Fibroblast of lung (primary cell): Measurements from ENCODE around the gene RRAD. TPM values are rescaled to one million over a fixed set of nuclear protein-coding genes. Genes with fewer than 3 reads are reported as not detected.

Experiments
- DNase-seq, 2 donors: peaks; one replicate each; pipeline versions ENCODE4 v3.0.0 to v3.0.0-alpha.2; 2010; ENCODE audit warnings: low read depth in 2 of 2
- H2AFZ ChIP-seq: 2 replicates; pipeline ENCODE4 v1.5.1; 2012; ENCODE audit warnings: low read length, control low read depth, inconsistent platforms
- H3K27ac ChIP-seq: 2 replicates; pipeline ENCODE4 v1.5.1; 2011; ENCODE audit warnings: low read length, control low read depth; ENCODE audit not compliant: insufficient read depth
- H3K27me3 ChIP-seq: 2 replicates; pipeline ENCODE4 v1.5.1; 2011; ENCODE audit warnings: mild to moderate bottlenecking, low read length; ENCODE audit not compliant: control insufficient read depth, insufficient read depth
- H3K36me3 ChIP-seq: 2 replicates; pipeline ENCODE4 v1.5.1; 2011; ENCODE audit warnings: low read length; ENCODE audit not compliant: control insufficient read depth, insufficient read depth
- H3K4me1 ChIP-seq: 2 replicates; pipeline ENCODE4 v1.5.1; 2011; ENCODE audit warnings: low read length; ENCODE audit not compliant: control insufficient read depth, insufficient read depth; ENCODE audit errors: extremely low read depth
- H3K4me2 ChIP-seq: 2 replicates; pipeline ENCODE4 v1.5.1; 2011; ENCODE audit warnings: low read length, control low read depth; ENCODE audit not compliant: insufficient read depth; ENCODE audit errors: extremely low read depth
- H3K4me3 ChIP-seq, 4 experiments: fragments of 200-600 bp in 1 of 4; sonication (generic) in 1 of 4; replicated peaks in 1 of 4; 2 replicates each; pipeline ENCODE4 v1.5.1; 2011 to 2016; ENCODE audit warnings: low read length in 4 of 4, low read depth in 3 of 4, mild to moderate bottlenecking in 3 of 4, control low read depth in 2 of 4, inconsistent platforms in 1 of 4, mixed read lengths in 1 of 4; ENCODE audit not compliant: insufficient read depth in 1 of 4; ENCODE audit errors: control extremely low read depth in 1 of 4
- H3K79me2 ChIP-seq: 2 replicates; pipeline ENCODE4 v1.5.1; 2012; ENCODE audit warnings: mild to moderate bottlenecking, low read length, inconsistent platforms; ENCODE audit not compliant: control insufficient read depth, insufficient read depth
- H3K9ac ChIP-seq: 2 replicates; pipeline ENCODE4 v1.5.1; 2011; ENCODE audit warnings: mild to moderate bottlenecking, low read length, control low read depth; ENCODE audit not compliant: insufficient read depth
- H3K9me3 ChIP-seq: 2 replicates; pipeline ENCODE4 v1.5.1; 2012; ENCODE audit warnings: low read depth, low read length; ENCODE audit not compliant: control insufficient read depth, insufficient read depth
- H4K20me1 ChIP-seq: 2 replicates; pipeline ENCODE4 v1.5.1; 2011; ENCODE audit warnings: low read length; ENCODE audit not compliant: control insufficient read depth, insufficient read depth; ENCODE audit errors: extremely low read depth
- EZH2 ChIP-seq: IDR thresholded peaks from 2 replicates; pipeline ENCODE4 v1.5.1; 2012; ENCODE audit warnings: low read length, control low read depth, mild to moderate bottlenecking; ENCODE audit errors: missing control alignments
- polyA plus RNA-seq, 2 donors: library from polyadenylated mRNA; depleted of rRNA in 1 of 2; stranded (reverse) in 1 of 2; unstranded in 1 of 2; fragments of >200 nt; gene quantifications; 2 replicates each; pipeline ENCODE4 v1.2.1, GENCODE V29; 2011 to 2012; ENCODE audit warnings: missing spikeins in 1 of 2
- total RNA-seq: library from RNA; depleted of rRNA; stranded (reverse); fragments of >200 nt; gene quantifications from 2 replicates; pipeline ENCODE4 v1.2.1, GENCODE V29; 2014
- TF ChIP-seq, protein P1 (sequence below), 2 donors: IDR thresholded peaks in 1 of 2; conservative IDR thresholded peaks in 1 of 2; 1 replicate in 1 of 2; 2 replicates in 1 of 2; pipeline ENCODE4 v1.5.1; 2011 to 2012; ENCODE audit warnings: low read length in 2 of 2, control low read depth in 1 of 2, inconsistent platforms in 1 of 2, low read depth in 1 of 2, mild to moderate bottlenecking in 1 of 2

Gene RRAD
- total and polyA plus RNA-seq, 2 donors (not counting 1 experiment from before 2014, with no cell fraction given), result 11.6 to 83.7 TPM

GRCh38 chr16:66944054-66944441, 18.7 kb upstream of the RRAD start:
- no peak overlapping the region for H3K27ac ChIP-seq
- H3K4me2 ChIP-seq, result no peak overlapping the region
- no peaks in the 10 kb centered on the region for H3K4me1 ChIP-seq
- H3K27me3 ChIP-seq, result peaks cover 6% of the 10 kb centered on the region
- H3K79me2 ChIP-seq, result no peaks in the 10 kb centered on the region
- no peaks in the 10 kb centered on the region for H4K20me1 ChIP-seq
- H3K9me3 ChIP-seq, result no peaks in the 10 kb centered on the region
- H3K4me3 ChIP-seq, result no peak overlapping the region
- H3K9ac ChIP-seq, result no peak overlapping the region
- DNase-seq, result no peak
- no peak overlapping the region for H2AFZ ChIP-seq
- peaks cover 21% of the 10 kb centered on the region for H3K36me3 ChIP-seq
- TF ChIP-seq, protein P1, sequence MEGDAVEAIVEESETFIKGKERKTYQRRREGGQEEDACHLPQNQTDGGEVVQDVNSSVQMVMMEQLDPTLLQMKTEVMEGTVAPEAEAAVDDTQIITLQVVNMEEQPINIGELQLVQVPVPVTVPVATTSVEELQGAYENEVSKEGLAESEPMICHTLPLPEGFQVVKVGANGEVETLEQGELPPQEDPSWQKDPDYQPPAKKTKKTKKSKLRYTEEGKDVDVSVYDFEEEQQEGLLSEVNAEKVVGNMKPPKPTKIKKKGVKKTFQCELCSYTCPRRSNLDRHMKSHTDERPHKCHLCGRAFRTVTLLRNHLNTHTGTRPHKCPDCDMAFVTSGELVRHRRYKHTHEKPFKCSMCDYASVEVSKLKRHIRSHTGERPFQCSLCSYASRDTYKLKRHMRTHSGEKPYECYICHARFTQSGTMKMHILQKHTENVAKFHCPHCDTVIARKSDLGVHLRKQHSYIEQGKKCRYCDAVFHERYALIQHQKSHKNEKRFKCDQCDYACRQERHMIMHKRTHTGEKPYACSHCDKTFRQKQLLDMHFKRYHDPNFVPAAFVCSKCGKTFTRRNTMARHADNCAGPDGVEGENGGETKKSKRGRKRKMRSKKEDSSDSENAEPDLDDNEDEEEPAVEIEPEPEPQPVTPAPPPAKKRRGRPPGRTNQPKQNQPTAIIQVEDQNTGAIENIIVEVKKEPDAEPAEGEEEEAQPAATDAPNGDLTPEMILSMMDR (conservative IDR thresholded peaks at IDR 0.05 in 1 of 2, IDR thresholded peaks at IDR 0.05 in 1 of 2; ENCODE audit: low read depth in 1 of 2, low read length in 2 of 2), result no peak
- no peak for TF ChIP-seq EZH2

GRCh38 chr16:66943426-66944053, 18.2 kb upstream of the RRAD start:
- Histone ChIP-seq H3K9ac (no peak overlapping the region), H3K27me3 (peaks cover under 1% of the 10 kb centered on the region), H3K36me3 (peaks cover 21% of the 10 kb centered on the region), H3K79me2 (no peaks in the 10 kb centered on the region), H2AFZ (no peak overlapping the region), H3K27ac (no peak overlapping the region), H4K20me1 (no peaks in the 10 kb centered on the region), H3K4me2 (no peak overlapping the region), H3K9me3 (no peaks in the 10 kb centered on the region), H3K4me1 (no peaks in the 10 kb centered on the region), H3K4me3 (no peak overlapping the region)
- TF ChIP-seq EZH2, result no peak
- TF ChIP-seq, protein P1 (conservative IDR thresholded peaks at IDR 0.05 in 1 of 2, IDR thresholded peaks at IDR 0.05 in 1 of 2; ENCODE audit: low read depth in 1 of 2, low read length in 2 of 2), result no peak
- no peak for DNase-seq

DNA sequence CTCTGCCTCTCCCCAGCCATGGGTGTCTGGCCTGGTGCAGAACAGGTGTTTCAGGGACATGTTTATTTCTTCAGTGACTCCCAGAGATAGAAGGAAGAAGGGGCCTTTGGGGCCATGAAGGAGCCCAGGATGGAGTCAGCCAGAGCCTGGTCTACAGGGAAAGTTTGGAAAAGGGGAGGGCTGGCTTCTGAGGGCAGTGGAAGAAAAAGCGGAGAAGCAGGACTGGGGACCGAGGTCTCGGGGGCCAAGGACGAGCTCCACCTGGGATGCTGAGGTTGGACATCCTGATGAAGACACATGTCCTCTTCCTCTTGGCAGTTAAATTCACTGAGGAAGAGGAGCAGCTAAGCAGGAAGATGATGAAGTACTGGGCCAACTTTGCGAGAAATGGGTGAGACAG, 17.6 kb upstream of the RRAD start:
- TF ChIP-seq, protein P1 (conservative IDR thresholded peaks at IDR 0.05 in 1 of 2, IDR thresholded peaks at IDR 0.05 in 1 of 2; ENCODE audit: low read depth in 1 of 2, low read length in 2 of 2), result no peak
- no peak for TF ChIP-seq EZH2
- H3K4me2 ChIP-seq, result no peak overlapping the region
- H2AFZ ChIP-seq, result no peak overlapping the region
- no peaks in the 10 kb centered on the region for H3K4me1 ChIP-seq
- DNase-seq, result no peak
- no peak overlapping the region for H3K27ac ChIP-seq
- H3K79me2 ChIP-seq, result no peaks in the 10 kb centered on the region
- no peak overlapping the region for H3K4me3 ChIP-seq
- no peak overlapping the region for H3K9ac ChIP-seq
- H3K9me3 ChIP-seq, result no peaks in the 10 kb centered on the region
- no peaks in the 10 kb centered on the region for H3K27me3 ChIP-seq
- H4K20me1 ChIP-seq, result no peaks in the 10 kb centered on the region
- peaks cover 21% of the 10 kb centered on the region for H3K36me3 ChIP-seq
